ENCODE data around the gene KIAA1671. TPM values are rescaled to one million over a fixed set of nuclear protein-coding genes. Genes with fewer than 3 reads are reported as not detected.

KIAA1671 gene
- polyA plus RNA-seq, 1 donor (not counting 4 experiments of a cell fraction or from before 2014, with no cell fraction given): 17.4 TPM

- H3K4me2 ChIP-seq (ENCODE audit: control insufficient read depth, extremely low read depth, insufficient read depth, low read depth, low read length): no peak overlapping the region
- no peak overlapping the region for H2AFZ ChIP-seq (ENCODE audit: control insufficient read depth, low read length)
- FAIRE-seq (no peak), DNase-seq (ENCODE audit: low read depth, low spot score) (no peak)
- H3K27ac ChIP-seq (ENCODE audit: control insufficient read depth, insufficient read depth, low read length): no peak overlapping the region
- dilution Hi-C loops (cut with MboI; ENCODE audit: extremely low pct_ligation_motif_present, low sequenced_read_pairs): no loop called here
- no peak overlapping the region for H3K4me3 ChIP-seq (ENCODE audit: control insufficient read depth in 2 of 3, extremely low read depth in 1 of 3, insufficient read depth in 2 of 3, low read depth in 1 of 3, low read length in 3 of 3)
- no peaks in the 10 kb centered on the region for H3K79me2 ChIP-seq (ENCODE audit: control insufficient read depth, insufficient read depth, low read length)
- H3K36me3 ChIP-seq (ENCODE audit: control insufficient read depth in 2 of 2, extremely low read depth in 1 of 2, insufficient read depth in 2 of 2, low read length in 2 of 2): peaks cover 28 to 29% of the 10 kb centered on the region in 2 experiments
- no peak for TF ChIP-seq EZH2 (IDR thresholded peaks at IDR 0.05; ENCODE audit: low read length)
- no peak for TF ChIP-seq CTCF (optimal IDR thresholded peaks at IDR 0.05 in 1 of 3, IDR thresholded peaks at IDR 0.05 in 1 of 3, conservative IDR thresholded peaks at IDR 0.05 in 1 of 3; ENCODE audit: extremely low read depth in 1 of 3, insufficient read depth in 2 of 3, low read length in 3 of 3)
- no peaks in the 10 kb centered on the region for H3K9me1 ChIP-seq (ENCODE audit: control insufficient read depth, extremely low read depth, insufficient read depth, low read length)
- H3K27me3 ChIP-seq (ENCODE audit: control insufficient read depth, extremely low read depth, insufficient read depth, low read length): no peaks in the 10 kb centered on the region
- H4K20me1 ChIP-seq (ENCODE audit: control insufficient read depth, extremely low read depth, insufficient read depth, low read length): peaks cover 2% of the 10 kb centered on the region
- no peak overlapping the region for H3K9ac ChIP-seq (ENCODE audit: control insufficient read depth, extremely low read depth, insufficient read depth, low read length)
- no peaks in the 10 kb centered on the region for H3K4me1 ChIP-seq (ENCODE audit: control insufficient read depth, extremely low read depth, insufficient read depth, low read length)
- H3K9me3 ChIP-seq (ENCODE audit: control insufficient read depth, low read depth, low read length): peaks cover 6% of the 10 kb centered on the region
These were observed 97.3 kb downstream of the KIAA1671 start for GRCh38 chr22:25049770-25050169.

DNA sequence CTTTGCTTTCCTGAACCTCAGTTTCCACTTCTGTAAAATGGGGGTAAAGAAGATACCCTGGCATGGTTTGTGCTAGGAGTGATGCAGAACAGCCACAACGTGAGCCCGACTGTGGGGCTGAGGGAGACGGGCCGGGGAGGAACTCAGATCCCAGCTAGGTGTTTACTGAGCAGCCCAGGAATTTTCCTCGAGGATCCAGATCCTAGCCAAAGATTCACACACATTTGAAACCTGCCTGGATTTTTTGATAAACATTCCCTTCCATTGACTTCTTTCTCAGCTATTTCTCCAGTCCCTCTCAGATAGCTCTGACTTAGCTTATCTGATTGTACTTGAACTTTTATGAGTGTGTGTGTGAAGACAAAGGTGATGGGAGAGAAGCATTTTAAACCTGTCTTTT lies 98.0 kb downstream of the KIAA1671 start:
- no peak overlapping the region for H3K4me3 ChIP-seq (ENCODE audit: control insufficient read depth in 2 of 3, extremely low read depth in 1 of 3, insufficient read depth in 2 of 3, low read depth in 1 of 3, low read length in 3 of 3)
- H2AFZ ChIP-seq (ENCODE audit: control insufficient read depth, low read length): no peak overlapping the region
- H3K36me3 ChIP-seq (ENCODE audit: control insufficient read depth in 2 of 2, extremely low read depth in 1 of 2, insufficient read depth in 2 of 2, low read length in 2 of 2): peaks cover 28 to 29% of the 10 kb centered on the region in 2 experiments
- FAIRE-seq (no peak), DNase-seq (ENCODE audit: low read depth, low spot score) (no peak)
- H3K4me1 ChIP-seq (ENCODE audit: control insufficient read depth, extremely low read depth, insufficient read depth, low read length): no peaks in the 10 kb centered on the region
- peaks cover 6% of the 10 kb centered on the region for H3K9me3 ChIP-seq (ENCODE audit: control insufficient read depth, low read depth, low read length)
- no peaks in the 10 kb centered on the region for H3K79me2 ChIP-seq (ENCODE audit: control insufficient read depth, insufficient read depth, low read length)
- no peak overlapping the region for H3K4me2 ChIP-seq (ENCODE audit: control insufficient read depth, extremely low read depth, insufficient read depth, low read depth, low read length)
- H3K9me1 ChIP-seq (ENCODE audit: control insufficient read depth, extremely low read depth, insufficient read depth, low read length): no peaks in the 10 kb centered on the region
- dilution Hi-C loops (cut with MboI; ENCODE audit: extremely low pct_ligation_motif_present, low sequenced_read_pairs): no loop called here
- H3K9ac ChIP-seq (ENCODE audit: control insufficient read depth, extremely low read depth, insufficient read depth, low read length): no peak overlapping the region
- H3K27me3 ChIP-seq (ENCODE audit: control insufficient read depth, extremely low read depth, insufficient read depth, low read length): no peaks in the 10 kb centered on the region
- no peak overlapping the region for H3K27ac ChIP-seq (ENCODE audit: control insufficient read depth, insufficient read depth, low read length)
- TF ChIP-seq CTCF (optimal IDR thresholded peaks at IDR 0.05 in 1 of 3, IDR thresholded peaks at IDR 0.05 in 1 of 3, conservative IDR thresholded peaks at IDR 0.05 in 1 of 3; ENCODE audit: extremely low read depth in 1 of 3, insufficient read depth in 2 of 3, low read length in 3 of 3) (no peak), EZH2 (IDR thresholded peaks at IDR 0.05; ENCODE audit: low read length) (no peak)
- peaks cover 2% of the 10 kb centered on the region for H4K20me1 ChIP-seq (ENCODE audit: control insufficient read depth, extremely low read depth, insufficient read depth, low read length)

All from keratinocyte (primary cell).